OCI-LY1 (cell line): ENCODE data around the gene PTGES2.

Experiments
- EZH2 ChIP-seq: fragments of 200-600 bp; sonication (generic), shearing (Covaris generic); IDR thresholded peaks from 2 replicates; pipeline ENCODE4 v1.8.0; 2017; ENCODE audit warnings: borderline replicate concordance, mixed run types, mild to moderate bottlenecking, antibody characterized with exemption, low read length, moderate library complexity, mixed read lengths
- TF ChIP-seq, protein P1 (sequence below): fragments of 200-600 bp; sonication (generic), shearing (Covaris generic); IDR thresholded peaks from 2 replicates; pipeline ENCODE4 v1.5.1; 2017; ENCODE audit warnings: mild to moderate bottlenecking, antibody characterized with exemption, low read length, moderate library complexity, mixed read lengths

GRCh38 chr9:128117613-128118471 is 9.7 kb downstream of the PTGES2 start:
- TF ChIP-seq, protein P1, sequence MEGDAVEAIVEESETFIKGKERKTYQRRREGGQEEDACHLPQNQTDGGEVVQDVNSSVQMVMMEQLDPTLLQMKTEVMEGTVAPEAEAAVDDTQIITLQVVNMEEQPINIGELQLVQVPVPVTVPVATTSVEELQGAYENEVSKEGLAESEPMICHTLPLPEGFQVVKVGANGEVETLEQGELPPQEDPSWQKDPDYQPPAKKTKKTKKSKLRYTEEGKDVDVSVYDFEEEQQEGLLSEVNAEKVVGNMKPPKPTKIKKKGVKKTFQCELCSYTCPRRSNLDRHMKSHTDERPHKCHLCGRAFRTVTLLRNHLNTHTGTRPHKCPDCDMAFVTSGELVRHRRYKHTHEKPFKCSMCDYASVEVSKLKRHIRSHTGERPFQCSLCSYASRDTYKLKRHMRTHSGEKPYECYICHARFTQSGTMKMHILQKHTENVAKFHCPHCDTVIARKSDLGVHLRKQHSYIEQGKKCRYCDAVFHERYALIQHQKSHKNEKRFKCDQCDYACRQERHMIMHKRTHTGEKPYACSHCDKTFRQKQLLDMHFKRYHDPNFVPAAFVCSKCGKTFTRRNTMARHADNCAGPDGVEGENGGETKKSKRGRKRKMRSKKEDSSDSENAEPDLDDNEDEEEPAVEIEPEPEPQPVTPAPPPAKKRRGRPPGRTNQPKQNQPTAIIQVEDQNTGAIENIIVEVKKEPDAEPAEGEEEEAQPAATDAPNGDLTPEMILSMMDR: peak; percentile 100
- TF ChIP-seq EZH2: no peak
